HG03575 (cell line): ENCODE results near the gene UBE2E1.

Source experiments
- ATAC-seq: cut with Tn5 transposase; IDR thresholded peaks from one replicate; pipeline ENCODE4 v1.9.1; 2021; ENCODE audit not compliant: unreplicated experiment, insufficient number of reproducible peaks, low FRiP score; ENCODE audit errors: extremely low read depth

The UBE2E1 gene

GRCh38 chr3:23805633-23806533 is at the start of gene UBE2E1:
Gene UBE2E1 (plus strand): TSS chr3:23805955. CDS start chr3:23807270, 1,315 bp downstream.
- peak; percentile 53 for ATAC-seq

- no peak for ATAC-seq
Measured at GRCh38 chr3:23756206-23756840, 49.4 kb upstream of the UBE2E1 start.

GRCh38 chr3:23758253-23758838 is 47.4 kb upstream of the UBE2E1 start:
- ATAC-seq, result no peak

GRCh38 chr3:23760325-23760724 is 45.4 kb upstream of the UBE2E1 start:
- no peak for ATAC-seq

- ATAC-seq, result peak; percentile 27
Measured at GRCh38 chr3:23760871-23761373, 44.8 kb upstream of the UBE2E1 start.

GRCh38 chr3:23761440-23761896 is 44.3 kb upstream of the UBE2E1 start:
- ATAC-seq, result no peak

GRCh38 chr3:23762214-23762613 is 43.5 kb upstream of the UBE2E1 start:
- ATAC-seq, result peak; percentile 77

GRCh38 chr3:23762759-23763477 is 42.8 kb upstream of the UBE2E1 start:
- no peak for ATAC-seq

- ATAC-seq, result no peak
Measured at GRCh38 chr3:23764407-23764806, 41.3 kb upstream of the UBE2E1 start.

GRCh38 chr3:23767546-23767945 is 38.2 kb upstream of the UBE2E1 start:
- no peak for ATAC-seq

- no peak for ATAC-seq
Measured at GRCh38 chr3:23775254-23775909, 30.4 kb upstream of the UBE2E1 start.

- ATAC-seq, result no peak
Measured at GRCh38 chr3:23776352-23776891, 29.3 kb upstream of the UBE2E1 start.

- ATAC-seq, result no peak
Measured at GRCh38 chr3:23778446-23778845, 27.3 kb upstream of the UBE2E1 start.

GRCh38 chr3:23779841-23780240 is 25.9 kb upstream of the UBE2E1 start:
- ATAC-seq, result no peak

GRCh38 chr3:23781051-23781450 is 24.7 kb upstream of the UBE2E1 start:
- ATAC-seq, result no peak

GRCh38 chr3:23781871-23782270 is 23.9 kb upstream of the UBE2E1 start:
- no peak for ATAC-seq

GRCh38 chr3:23785097-23785645 is 20.6 kb upstream of the UBE2E1 start:
- ATAC-seq, result no peak

- no peak for ATAC-seq
Measured at GRCh38 chr3:23785882-23786281, 19.9 kb upstream of the UBE2E1 start.
